A549 (cell line): ENCODE measurements around the gene FBXO30.

Experiments
- BHLHE40 ChIP-seq: IDR thresholded peaks from 2 replicates; pipeline ENCODE4 v1.6.1; 2012; ENCODE audit warnings: low read depth, low read length, inconsistent platforms
- CBX8 ChIP-seq: fragments of 200-600 bp; sonication (generic); IDR thresholded peaks from 2 replicates; pipeline ENCODE4 v1.6.1; 2016
- CEBPB ChIP-seq, 2 experiments: fragments of >200 bp in 1 of 2; sonication (Bioruptor Twin) in 1 of 2; formaldehyde crosslinking in 1 of 2; IDR thresholded peaks; 2 replicates each; pipeline ENCODE4 v1.6.1; 2012 to 2016
- CHD4 ChIP-seq: fragments of 200-600 bp; sonication (generic); IDR thresholded peaks from 2 replicates; pipeline ENCODE4 v1.6.1; 2016; ENCODE audit warnings: antibody characterized with exemption, mild to moderate bottlenecking, borderline replicate concordance
- CTCF ChIP-seq: fragments of >200 bp; sonication (Bioruptor Twin); formaldehyde crosslinking; IDR thresholded peaks from 3 replicates; pipeline ENCODE4 v1.5.1; 2016
- HMGXB4 ChIP-seq: fragments of 250-450 bp; sonication (Bioruptor Pico); IDR thresholded peaks from 2 replicates; pipeline ENCODE4 v1.5.0; 2021; ENCODE audit warnings: mild to moderate bottlenecking, moderate library complexity, borderline replicate concordance
- HOXA7 ChIP-seq: fragments of 250-450 bp; sonication (Bioruptor Pico); IDR thresholded peaks from 2 replicates; pipeline ENCODE4 v1.5.0; 2020; ENCODE audit warnings: mild to moderate bottlenecking, moderate library complexity
- PHF8 ChIP-seq: fragments of 200-600 bp; sonication (generic); IDR thresholded peaks from 2 replicates; pipeline ENCODE4 v1.6.1; 2016; ENCODE audit warnings: low read depth, mild to moderate bottlenecking, antibody characterized with exemption, moderate library complexity, borderline replicate concordance
- RAD21 ChIP-seq, 2 experiments: fragments of >200 bp in 1 of 2; sonication (Bioruptor Twin) in 1 of 2; formaldehyde crosslinking in 1 of 2; IDR thresholded peaks in 1 of 2; conservative IDR thresholded peaks in 1 of 2; 2 replicates in 1 of 2; 3 replicates in 1 of 2; pipeline ENCODE4 v1.6.1; 2012 to 2018; ENCODE audit warnings: inconsistent platforms in 1 of 2
- RFX5 ChIP-seq: fragments of 450-650 bp; IDR thresholded peaks from 2 replicates; pipeline ENCODE4 v1.7.1; 2014; ENCODE audit warnings: antibody characterized with exemption, mild to moderate bottlenecking, moderate library complexity
- SREBF2 ChIP-seq: fragments of 450-650 bp; IDR thresholded peaks from 2 replicates; pipeline ENCODE4 v1.6.1; 2014; ENCODE audit warnings: mild to moderate bottlenecking, moderate library complexity
- ZNF302 ChIP-seq: fragments of 250-450 bp; sonication (Bioruptor Pico); IDR thresholded peaks from 2 replicates; pipeline ENCODE4 v1.9.0; 2021; ENCODE audit warnings: inconsistent platforms, mild to moderate bottlenecking, moderate library complexity

GRCh38 chr6:145819994-145820393 lies 5.4 kb upstream of the FBXO30 start:
- TF ChIP-seq ZNF302 (CRISPR knock-in tag) (no peak), CHD4 (no peak), BHLHE40 (no peak), PHF8 (no peak), CBX8 (no peak), SREBF2 (no peak), RAD21 (conservative IDR thresholded peaks at IDR 0.05 in 1 of 2, IDR thresholded peaks at IDR 0.05 in 1 of 2) (no peak), CTCF (no peak), CEBPB (IDR thresholded peaks at IDR 0.05) (no peak), HMGXB4 (CRISPR knock-in tag) (no peak), RFX5 (no peak), HOXA7 (no peak)
